Measurements from ENCODE around the gene UBB. TPM values are rescaled to one million over a fixed set of nuclear protein-coding genes. Genes with fewer than 3 reads are reported as not detected.

Gene UBB
- total RNA-seq, 1 experiment from 2014 or later: 2,970 TPM

GRCh38 chr17:16423226-16423872 is 42.5 kb downstream of the UBB start:
- ChIA-PET POLR2A (ENCODE audit: unreplicated experiment) (no interaction called here), CTCF (no interaction called here)
- no peak overlapping the region for H3K4me3 ChIP-seq (ENCODE audit: low read length)
- TF ChIP-seq EZH2phosphoT487 (IDR thresholded peaks at IDR 0.05; ENCODE audit: borderline replicate concordance, low read length) (no peak), EZH2 (IDR thresholded peaks at IDR 0.05; ENCODE audit: low read length, unreplicated experiment) (no peak), CTCF (conservative IDR thresholded peaks at IDR 0.05; ENCODE audit: low read depth, low read length) (no peak)
- ATAC-seq (no peak), DNase-seq (no peak)
- no peak overlapping the region for H3K9ac ChIP-seq (ENCODE audit: low read length)
- no TSS peak for BruUV-seq (replicated peaks)
- H4K20me1 ChIP-seq (ENCODE audit: low read length): no peaks in the 10 kb centered on the region
- no peaks in the 10 kb centered on the region for H3K79me2 ChIP-seq (ENCODE audit: low read length)
- H3K9me2 ChIP-seq (replicated peaks; ENCODE audit: low read length): no peaks in the 10 kb centered on the region
- no peak overlapping the region for H2AFZ ChIP-seq (ENCODE audit: low read length)
- no peak overlapping the region for H3K27ac ChIP-seq (ENCODE audit: low read length)
- H3K4me2 ChIP-seq (ENCODE audit: low read length): no peak overlapping the region
- H3K27me3 ChIP-seq (ENCODE audit: low read length): no peaks in the 10 kb centered on the region
- peaks cover 26% of the 10 kb centered on the region for H3K4me1 ChIP-seq (ENCODE audit: insufficient read depth, low read length)
- intact Hi-C loops (cut with micrococcal nuclease): no loop called here
- no peaks in the 10 kb centered on the region for H3K9me3 ChIP-seq (ENCODE audit: low read length)
- H3F3A ChIP-seq (ENCODE audit: low read length, unreplicated experiment): peaks cover 7% of the 10 kb centered on the region
- H3K36me3 ChIP-seq (ENCODE audit: low read depth, low read length): no peaks in the 10 kb centered on the region

- no peaks in the 10 kb centered on the region for H3F3A ChIP-seq (ENCODE audit: low read length, unreplicated experiment)
- H3K9me2 ChIP-seq (replicated peaks; ENCODE audit: low read length): no peaks in the 10 kb centered on the region
- peaks cover 8% of the 10 kb centered on the region for H3K4me1 ChIP-seq (ENCODE audit: insufficient read depth, low read length)
- no peaks in the 10 kb centered on the region for H3K9me3 ChIP-seq (ENCODE audit: low read length)
- no peak overlapping the region for H3K4me3 ChIP-seq (ENCODE audit: low read length)
- ChIA-PET POLR2A (ENCODE audit: unreplicated experiment) (interaction anchor here (0.5 kb wide), 1 partner anchor 44 kb away, joined by 3 read pairs; the partner anchor contains the start of gene UBB), CTCF (no interaction called here)
- H3K9ac ChIP-seq (ENCODE audit: low read length): no peak overlapping the region
- ATAC-seq: no peak
- intact Hi-C loops (cut with micrococcal nuclease): no loop called here
- no peaks in the 10 kb centered on the region for H4K20me1 ChIP-seq (ENCODE audit: low read length)
- BruUV-seq (replicated peaks): no TSS peak
- H3K27me3 ChIP-seq (ENCODE audit: low read length): no peaks in the 10 kb centered on the region
- no peaks in the 10 kb centered on the region for H3K79me2 ChIP-seq (ENCODE audit: low read length)
- DNase-seq: no peak
- H3K36me3 ChIP-seq (ENCODE audit: low read depth, low read length): no peaks in the 10 kb centered on the region
- no peak overlapping the region for H3K4me2 ChIP-seq (ENCODE audit: low read length)
- no peak overlapping the region for H2AFZ ChIP-seq (ENCODE audit: low read length)
- no peak for TF ChIP-seq CTCF (conservative IDR thresholded peaks at IDR 0.05; ENCODE audit: low read depth, low read length)
- TF ChIP-seq EZH2 (IDR thresholded peaks at IDR 0.05; ENCODE audit: low read length, unreplicated experiment): no peak
- TF ChIP-seq EZH2phosphoT487 (IDR thresholded peaks at IDR 0.05; ENCODE audit: borderline replicate concordance, low read length): no peak
- H3K27ac ChIP-seq (ENCODE audit: low read length): no peak overlapping the region
Measured at GRCh38 chr17:16425202-16425601, 44.3 kb downstream of the UBB start.
